ENCODE results near the gene LRRC4C. TPM values are rescaled to one million over a fixed set of nuclear protein-coding genes. Genes with fewer than 3 reads are reported as not detected.

LRRC4C gene
- total and polyA plus RNA-seq, 2 donors (not counting 3 experiments of a cell fraction or from before 2014, with no cell fraction given), result not detected

GRCh38 chr11:41320238-41320637, 139.2 kb downstream of the LRRC4C start:
- no peaks in the 10 kb centered on the region for H3K79me2 ChIP-seq (ENCODE audit: control insufficient read depth, insufficient read depth, low read length)
- intact Hi-C loops (cut with micrococcal nuclease), result no loop called here
- ChIA-PET CTCF (no interaction called here), POLR2A (no interaction called here)
- no peak overlapping the region for H3K4me2 ChIP-seq (ENCODE audit: insufficient read depth, low read length)
- no peaks in the 10 kb centered on the region for H3K27me3 ChIP-seq (ENCODE audit: control insufficient read depth in 2 of 2, insufficient read depth in 2 of 2, low read length in 2 of 2)
- no peaks in the 10 kb centered on the region for H4K20me1 ChIP-seq (replicated peaks; ENCODE audit: control insufficient read depth, extremely low read depth, insufficient read depth, low read length)
- peaks cover 2% of the 10 kb centered on the region for H3K9me3 ChIP-seq (replicated peaks; ENCODE audit: control insufficient read depth, insufficient read depth, low read length)
- no peak overlapping the region for H2AFZ ChIP-seq (ENCODE audit: low read depth, low read length)
- H3K9ac ChIP-seq (replicated peaks; ENCODE audit: extremely low read depth, insufficient read depth, low read length), result no peak overlapping the region
- no TSS peak for BruUV-seq (replicated peaks)
- no peaks in the 10 kb centered on the region for H3K36me3 ChIP-seq (ENCODE audit: control insufficient read depth in 2 of 2, extremely low read depth in 1 of 2, insufficient read depth in 2 of 2, low read length in 2 of 2)
- no peaks in the 10 kb centered on the region for H3K4me1 ChIP-seq (ENCODE audit: control insufficient read depth, extremely low read depth, insufficient read depth, low read length)
- H3K27ac ChIP-seq (ENCODE audit: insufficient read depth, low read depth, low read length), result no peak overlapping the region
- FAIRE-seq (no peak), DNase-seq (ENCODE audit: low read depth, low spot score) (no peak)
- TF ChIP-seq MYC (IDR thresholded peaks at IDR 0.05; ENCODE audit: low read depth, low read length) (no peak), JUN (IDR thresholded peaks at IDR 0.05; ENCODE audit: borderline replicate concordance, insufficient read depth, insufficient read length, low read depth) (no peak), POLR2A (IDR thresholded peaks at IDR 0.05; ENCODE audit: low read depth, low read length) (no peak), GATA2 (IDR thresholded peaks at IDR 0.05; ENCODE audit: insufficient read depth, insufficient read length, low read depth, low read length) (no peak), POLR2AphosphoS5 (IDR thresholded peaks at IDR 0.05; ENCODE audit: insufficient read depth, low read depth, low read length) (no peak), MAX (IDR thresholded peaks at IDR 0.05; ENCODE audit: insufficient read depth, insufficient read length) (no peak)
- no peaks in the 10 kb centered on the region for H3K9me1 ChIP-seq (replicated peaks; ENCODE audit: control insufficient read depth, extremely low read depth, insufficient read depth, low read length)
- no peak overlapping the region for H3K4me3 ChIP-seq (replicated peaks in 1 of 3; ENCODE audit: insufficient read depth in 1 of 3, low read depth in 1 of 3, low read length in 3 of 3)
- dilution Hi-C loops (cut with MboI; ENCODE audit: extremely low pct_ligation_motif_present, low sequenced_read_pairs), result no loop called here

GRCh38 chr11:41319434-41319833, 140.0 kb downstream of the LRRC4C start:
- no peak for TF ChIP-seq MAX (IDR thresholded peaks at IDR 0.05; ENCODE audit: insufficient read depth, insufficient read length)
- no peak for TF ChIP-seq POLR2AphosphoS5 (IDR thresholded peaks at IDR 0.05; ENCODE audit: insufficient read depth, low read depth, low read length)
- Histone ChIP-seq H2AFZ (ENCODE audit: low read depth, low read length) (no peak overlapping the region), H3K27me3 (ENCODE audit: control insufficient read depth in 2 of 2, insufficient read depth in 2 of 2, low read length in 2 of 2) (no peaks in the 10 kb centered on the region), H3K4me2 (ENCODE audit: insufficient read depth, low read length) (no peak overlapping the region), H3K79me2 (ENCODE audit: control insufficient read depth, insufficient read depth, low read length) (no peaks in the 10 kb centered on the region), H3K4me3 (replicated peaks in 1 of 3; ENCODE audit: insufficient read depth in 1 of 3, low read depth in 1 of 3, low read length in 3 of 3) (no peak overlapping the region), H3K9ac (replicated peaks; ENCODE audit: extremely low read depth, insufficient read depth, low read length) (no peak overlapping the region), H3K36me3 (ENCODE audit: control insufficient read depth in 2 of 2, extremely low read depth in 1 of 2, insufficient read depth in 2 of 2, low read length in 2 of 2) (no peaks in the 10 kb centered on the region), H3K9me3 (replicated peaks; ENCODE audit: control insufficient read depth, insufficient read depth, low read length) (peaks cover 2% of the 10 kb centered on the region), H3K9me1 (replicated peaks; ENCODE audit: control insufficient read depth, extremely low read depth, insufficient read depth, low read length) (no peaks in the 10 kb centered on the region), H4K20me1 (replicated peaks; ENCODE audit: control insufficient read depth, extremely low read depth, insufficient read depth, low read length) (no peaks in the 10 kb centered on the region), H3K27ac (ENCODE audit: insufficient read depth, low read depth, low read length) (no peak overlapping the region), H3K4me1 (ENCODE audit: control insufficient read depth, extremely low read depth, insufficient read depth, low read length) (no peaks in the 10 kb centered on the region)
- FAIRE-seq (no peak), DNase-seq (ENCODE audit: low read depth, low spot score) (no peak)
- intact Hi-C loops (cut with micrococcal nuclease), result no loop called here
- CTCF ChIA-PET, result no interaction called here
- dilution Hi-C loops (cut with MboI; ENCODE audit: extremely low pct_ligation_motif_present, low sequenced_read_pairs), result no loop called here
- POLR2A ChIA-PET, result no interaction called here
- no TSS peak for BruUV-seq (replicated peaks)

Data from endothelial cell of umbilical vein (primary cell).